PC-3 (cell line): ENCODE data around the gene AVPR1A. TPM values are rescaled to one million over a fixed set of nuclear protein-coding genes. Genes with fewer than 3 reads are reported as not detected.
A peak's percentile ranks its signal among the peaks of the same experiment; 100 is the strongest.

Source experiments
- ATAC-seq: fragments of 200-7000 bp; cut with Tn5 transposase; 2 replicates; pipeline ENCODE4 v1.9.1; 2020; ENCODE audit warnings: mild to moderate bottlenecking, moderate library complexity
- Bru-seq: library from RNA; stranded (reverse); fragments of 400-500 nt; gene quantifications from one replicate; lab custom pipeline; 2021; lab: Mats Ljungman, UMichigan
- BruChase-seq, 2 experiments: library from RNA; stranded (reverse); fragments of 400-500 nt; gene quantifications; one replicate each; lab custom pipeline; 2021; lab: Mats Ljungman, UMichigan
- BruUV-seq: library from RNA; stranded (reverse); fragments of 400-500 nt; replicated peaks from 2 replicates; lab custom pipeline; 2021; lab: Mats Ljungman, UMichigan
- CTCF ChIA-PET: fragments of 300-600 bp; sonication (Branson Sonifier 250); formaldehyde crosslinking; loops from one replicate; lab custom pipeline; 2022; ENCODE audit warnings: antibody characterized with exemption; lab: Charles Lee
- POLR2A ChIA-PET: fragments of 300-600 bp; sonication (Branson Sonifier 250); formaldehyde crosslinking; loops from one replicate; lab custom pipeline; 2022; ENCODE audit warnings: antibody characterized with exemption; ENCODE audit not compliant: unreplicated experiment; lab: Charles Lee
- DNase-seq: peaks from one replicate; pipeline ENCODE4 v3.0.0-alpha.2; 2015
- H2AFZ ChIP-seq: fragments of 300-600 bp; sonication (generic); 2 replicates; pipeline ENCODE4 v1.6.0; 2016; ENCODE audit warnings: antibody characterized with exemption, low read length
- H3F3A ChIP-seq: fragments of 300-600 bp; sonication (generic); one replicate; pipeline ENCODE4 v1.6.0; 2017; ENCODE audit warnings: antibody characterized with exemption, low read length, control low read depth, mild to moderate bottlenecking; ENCODE audit not compliant: unreplicated experiment
- H3K27ac ChIP-seq: fragments of 300-600 bp; sonication (generic); 2 replicates; pipeline ENCODE4 v1.5.1; 2016; ENCODE audit warnings: mild to moderate bottlenecking, low read length
- H3K27me3 ChIP-seq: fragments of 300-600 bp; sonication (generic); 2 replicates; pipeline ENCODE4 v1.6.1; 2016; ENCODE audit warnings: low read length, mixed read lengths
- H3K36me3 ChIP-seq: fragments of 300-600 bp; sonication (generic); 2 replicates; pipeline ENCODE4 v1.6.1; 2016; ENCODE audit warnings: low read depth, mixed run types, low read length, mixed read lengths
- H3K4me1 ChIP-seq: fragments of 300-600 bp; sonication (generic); 2 replicates; pipeline ENCODE4 v1.5.1; 2016; ENCODE audit warnings: low read length; ENCODE audit not compliant: insufficient read depth
- H3K4me2 ChIP-seq: fragments of 300-600 bp; sonication (generic); 2 replicates; pipeline ENCODE4 v1.6.0; 2016; ENCODE audit warnings: low read length
- H3K4me3 ChIP-seq: fragments of 300-600 bp; sonication (generic); 2 replicates; pipeline ENCODE4 v1.5.1; 2016; ENCODE audit warnings: mild to moderate bottlenecking, low read length, mixed read lengths
- H3K79me2 ChIP-seq: fragments of 300-600 bp; sonication (generic); 2 replicates; pipeline ENCODE4 v1.6.1; 2017; ENCODE audit warnings: low read length, mixed read lengths
- H3K9ac ChIP-seq: fragments of 300-600 bp; sonication (generic); 2 replicates; pipeline ENCODE4 v1.6.0; 2016; ENCODE audit warnings: mild to moderate bottlenecking, low read length
- H3K9me2 ChIP-seq: fragments of 300-600 bp; sonication (generic); replicated peaks from 2 replicates; pipeline ENCODE4 v1.6.1; 2016; ENCODE audit warnings: mixed run types, low read length, mixed read lengths
- H3K9me3 ChIP-seq: fragments of 300-600 bp; sonication (generic); 2 replicates; pipeline ENCODE4 v1.6.1; 2016; ENCODE audit warnings: low read length, mixed read lengths
- H4K20me1 ChIP-seq: fragments of 300-600 bp; sonication (generic); 2 replicates; pipeline ENCODE4 v1.6.1; 2016; ENCODE audit warnings: low read length, mixed read lengths
- EZH2 ChIP-seq: fragments of 300-600 bp; sonication (generic); IDR thresholded peaks from one replicate; pipeline ENCODE4 v1.6.1; 2017; ENCODE audit warnings: antibody characterized with exemption, mild to moderate bottlenecking, low read length; ENCODE audit not compliant: unreplicated experiment
- EZH2phosphoT487 ChIP-seq: fragments of 300-600 bp; sonication (generic); IDR thresholded peaks from 2 replicates; pipeline ENCODE4 v1.6.1; 2018; ENCODE audit warnings: mild to moderate bottlenecking, antibody characterized with exemption, low read length, borderline replicate concordance
- intact Hi-C: fragments of 100-400 bp; cut with micrococcal nuclease; formaldehyde crosslinking; loops from 2 replicates; pipeline ENCODE4 v1.9.0; 2023
- long read RNA-seq: library from polyadenylated mRNA; unstranded; transcript quantifications from one replicate; pipeline ENCODE4 v2.0.0, GENCODE V29; 2021; ENCODE audit not compliant: unreplicated experiment
- total RNA-seq: library from RNA; depleted of rRNA; stranded (reverse); fragments of >200 nt; gene quantifications from 2 replicates; pipeline ENCODE4 v1.2.3, GENCODE V29; 2014; rRNA removed
- TF ChIP-seq, protein P1 (sequence below): fragments of 300-600 bp; sonication (generic); conservative IDR thresholded peaks from 2 replicates; pipeline ENCODE4 v1.5.1; 2017; ENCODE audit warnings: antibody characterized with exemption, low read depth, mild to moderate bottlenecking, low read length

AVPR1A gene
- total RNA-seq (not detected in 2 replicates), Bru-seq, nascent RNA (not detected), BruChase-seq, experiment 1, labeled RNA remaining after a 6-hour chase (not detected), BruChase-seq, experiment 2, labeled RNA remaining after a 2-hour chase (not detected)
- long read RNA-seq, result 0 reads

DNA sequence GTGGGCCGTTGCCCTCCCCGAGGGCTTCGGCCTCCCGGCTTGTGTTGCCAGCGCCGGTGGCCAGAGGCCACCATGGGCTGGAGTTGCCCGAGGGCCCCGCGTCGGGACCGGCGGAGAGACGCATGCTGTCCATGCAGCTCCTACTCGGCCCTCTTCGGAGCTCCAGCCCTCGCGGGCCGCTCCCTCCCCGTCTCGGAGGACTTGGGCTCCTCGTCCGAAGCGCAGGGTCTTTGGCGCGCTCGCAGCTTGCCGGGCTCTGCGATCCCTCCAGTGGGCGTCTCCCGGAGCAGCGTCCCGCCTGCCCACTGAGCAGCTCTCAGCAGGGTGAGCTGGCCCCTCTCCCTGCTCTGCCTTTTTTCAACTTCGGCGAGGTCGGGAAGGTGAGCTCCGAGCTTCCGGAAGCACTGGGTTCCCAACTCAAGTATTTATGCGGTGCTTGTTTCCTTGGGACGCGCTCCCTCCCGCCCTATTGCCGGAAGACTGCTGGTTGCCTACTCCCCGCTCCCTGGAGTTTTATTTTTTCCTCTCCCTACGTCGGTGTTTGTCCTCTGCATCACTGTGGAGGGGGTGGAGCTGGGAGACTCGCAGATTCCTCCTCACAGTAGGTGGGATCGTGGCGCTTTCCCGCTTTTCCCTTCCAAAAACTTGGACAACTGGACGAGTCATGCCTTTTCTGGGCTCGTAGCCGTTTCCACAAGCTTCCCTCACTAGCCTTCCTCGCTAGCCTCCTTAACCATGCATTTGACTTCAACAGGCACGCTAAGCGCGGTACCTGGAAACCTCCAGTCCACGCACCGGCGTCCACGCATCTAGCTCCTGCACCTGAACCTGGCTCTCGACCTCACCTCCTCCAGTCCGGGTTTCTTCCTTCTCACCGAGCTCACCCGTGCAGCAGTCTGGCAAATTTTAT lies at the start of gene AVPR1A:
AVPR1A (minus strand) TSS at position 489 of the 910 bp plus-strand sequence; CDS start at position 124, 365 bp downstream.
- peak; percentile 14; the same call in 1 of the 2 replicates for ATAC-seq
- BruUV-seq, result no TSS peak

DNA sequence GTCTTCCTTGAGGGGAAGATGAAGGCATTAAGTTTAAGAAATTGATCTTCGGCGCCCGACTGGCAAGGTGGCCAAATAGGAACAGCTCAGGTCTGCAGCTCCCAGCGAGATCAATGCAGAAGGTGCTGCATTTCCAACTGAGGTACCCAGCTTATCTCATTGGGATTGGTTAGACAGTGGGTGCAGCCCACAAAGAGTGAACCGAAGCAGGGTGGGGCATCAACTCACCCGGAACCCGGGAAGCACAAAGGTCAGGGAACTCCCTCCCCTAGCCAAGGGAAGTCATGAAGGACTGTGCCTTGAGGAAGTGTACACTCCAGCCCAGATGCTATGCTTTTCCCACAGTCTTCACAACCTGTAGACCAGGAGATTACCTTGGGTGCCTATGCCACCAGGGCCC lies 45.2 kb upstream of the AVPR1A start:
- no peaks in the 10 kb centered on the region for H3K36me3 ChIP-seq
- H3K9me3 ChIP-seq, result no peaks in the 10 kb centered on the region
- H3K9me2 ChIP-seq, result no peaks in the 10 kb centered on the region
- no peak overlapping the region for H3K9ac ChIP-seq
- H3K4me1 ChIP-seq, result no peaks in the 10 kb centered on the region
- TF ChIP-seq EZH2phosphoT487, result no peak
- no peak for TF ChIP-seq EZH2
- TF ChIP-seq, protein P1, sequence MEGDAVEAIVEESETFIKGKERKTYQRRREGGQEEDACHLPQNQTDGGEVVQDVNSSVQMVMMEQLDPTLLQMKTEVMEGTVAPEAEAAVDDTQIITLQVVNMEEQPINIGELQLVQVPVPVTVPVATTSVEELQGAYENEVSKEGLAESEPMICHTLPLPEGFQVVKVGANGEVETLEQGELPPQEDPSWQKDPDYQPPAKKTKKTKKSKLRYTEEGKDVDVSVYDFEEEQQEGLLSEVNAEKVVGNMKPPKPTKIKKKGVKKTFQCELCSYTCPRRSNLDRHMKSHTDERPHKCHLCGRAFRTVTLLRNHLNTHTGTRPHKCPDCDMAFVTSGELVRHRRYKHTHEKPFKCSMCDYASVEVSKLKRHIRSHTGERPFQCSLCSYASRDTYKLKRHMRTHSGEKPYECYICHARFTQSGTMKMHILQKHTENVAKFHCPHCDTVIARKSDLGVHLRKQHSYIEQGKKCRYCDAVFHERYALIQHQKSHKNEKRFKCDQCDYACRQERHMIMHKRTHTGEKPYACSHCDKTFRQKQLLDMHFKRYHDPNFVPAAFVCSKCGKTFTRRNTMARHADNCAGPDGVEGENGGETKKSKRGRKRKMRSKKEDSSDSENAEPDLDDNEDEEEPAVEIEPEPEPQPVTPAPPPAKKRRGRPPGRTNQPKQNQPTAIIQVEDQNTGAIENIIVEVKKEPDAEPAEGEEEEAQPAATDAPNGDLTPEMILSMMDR, result no peak
- no peaks in the 10 kb centered on the region for H4K20me1 ChIP-seq
- peaks cover 16% of the 10 kb centered on the region; the same call in 1 of the 2 replicates for H3K27me3 ChIP-seq
- ATAC-seq (no peak), DNase-seq (no peak)
- H3K4me2 ChIP-seq, result no peak overlapping the region
- H3K4me3 ChIP-seq, result no peak overlapping the region
- BruUV-seq, result no TSS peak
- intact Hi-C loops, result no loop called here
- H3K27ac ChIP-seq, result no peak overlapping the region
- H3F3A ChIP-seq, result no peaks in the 10 kb centered on the region
- H3K79me2 ChIP-seq, result no peaks in the 10 kb centered on the region
- ChIA-PET CTCF (no interaction called here), POLR2A (interaction anchor here (0.6 kb wide), 1 partner anchor 10 kb away, joined by 4 read pairs; no protein-coding TSS in a partner anchor)
- H2AFZ ChIP-seq, result no peak overlapping the region

More for the DNA sequence above, at the start of gene AVPR1A:
- peak within 1 kb of the TSS; percentile 38; the same call in 1 of the 2 replicates for H3K4me3 ChIP-seq
- no peak within 1 kb of the TSS for H3K9ac ChIP-seq
- no peaks in the 10 kb centered on the region for H3K36me3 ChIP-seq
- no peak within 1 kb of the TSS for H3K27ac ChIP-seq
- H3F3A ChIP-seq, result no peaks in the 10 kb centered on the region
- H3K9me2 ChIP-seq, result no peaks in the 10 kb centered on the region
- H4K20me1 ChIP-seq, result no peaks in the 10 kb centered on the region
- H3K79me2 ChIP-seq, result no peaks in the 10 kb centered on the region
- peak within 1 kb of the TSS; percentile 65 for H3K4me2 ChIP-seq
- intact Hi-C loops, result loop anchor here (5.0 kb wide), 1 partner anchor 126 kb away; no protein-coding TSS in a partner anchor
- no peaks in the 10 kb centered on the region for H3K9me3 ChIP-seq
- H2AFZ ChIP-seq, result peak within 1 kb of the TSS; percentile 63
- 0 out of 2 replicates have a peak, but pooled peaks cover 5% of the 10 kb centered on the region for H3K4me1 ChIP-seq
- ChIA-PET POLR2A (no interaction called here), CTCF (interaction anchor here (0.8 kb wide), 1 partner anchor 123 kb away, joined by 5 read pairs; no protein-coding TSS in a partner anchor)
- TF ChIP-seq, protein P1, result no peak
- TF ChIP-seq EZH2 (no peak), EZH2phosphoT487 (no peak)
- DNase-seq, result no peak
- peaks cover 56% of the 10 kb centered on the region for H3K27me3 ChIP-seq
